Endodermal cell (in vitro differentiated cells): ENCODE data around the gene PLEKHA1. TPM values are rescaled to one million over a fixed set of nuclear protein-coding genes. Genes with fewer than 3 reads are reported as not detected.
A peak's percentile ranks its signal among the peaks of the same experiment; 100 is the strongest.

Source experiments
- DNase-seq: peaks from one replicate; pipeline ENCODE4 v3.0.0-alpha.2; 2017
- H3K27ac ChIP-seq: 2 replicates; pipeline ENCODE4 v1.5.1; 2013; ENCODE audit warnings: mild to moderate bottlenecking, low read depth, low read length, moderate library complexity
- H3K27me3 ChIP-seq: 2 replicates; pipeline ENCODE4 v1.6.1; 2013; ENCODE audit warnings: mild to moderate bottlenecking, low read length, moderate library complexity; ENCODE audit not compliant: insufficient read depth, control insufficient read depth, poor library complexity, severe bottlenecking
- H3K36me3 ChIP-seq: 2 replicates; pipeline ENCODE4 v1.7.0; 2013; ENCODE audit warnings: mild to moderate bottlenecking, low read length, moderate library complexity; ENCODE audit not compliant: control insufficient read depth, insufficient read depth
- H3K4me1 ChIP-seq: one replicate; pipeline ENCODE4 v1.7.0; 2013; ENCODE audit warnings: low read length; ENCODE audit not compliant: control insufficient read depth, insufficient read depth
- H3K4me3 ChIP-seq: 2 replicates; pipeline ENCODE4 v1.5.1; 2013; ENCODE audit warnings: mild to moderate bottlenecking, low read length, moderate library complexity
- H3K9ac ChIP-seq: 2 replicates; pipeline ENCODE4 v1.6.1; 2013; ENCODE audit warnings: mild to moderate bottlenecking, low read length, moderate library complexity; ENCODE audit not compliant: poor library complexity, severe bottlenecking; ENCODE audit errors: extremely low read depth
- H3K9me3 ChIP-seq: 2 replicates; pipeline ENCODE4 v1.6.1; 2013; ENCODE audit warnings: mild to moderate bottlenecking, low read length, moderate library complexity; ENCODE audit not compliant: control insufficient read depth
- H3K27ac Mint-ChIP-seq: 2 replicates; pipeline ENCODE4 v1.8.0; 2020; ENCODE audit warnings: mixed read lengths
- H3K27me3 Mint-ChIP-seq: 2 replicates; pipeline ENCODE4 v1.8.0; 2021; ENCODE audit warnings: mild to moderate bottlenecking, mixed read lengths; ENCODE audit not compliant: insufficient read depth
- H3K36me3 Mint-ChIP-seq: 2 replicates; pipeline ENCODE4 v1.8.0; 2020; ENCODE audit warnings: low read depth, mixed read lengths
- H3K4me1 Mint-ChIP-seq: 2 replicates; pipeline ENCODE4 v1.8.0; 2020; ENCODE audit warnings: mixed read lengths
- H3K4me3 Mint-ChIP-seq: 2 replicates; pipeline ENCODE4 v1.8.0; 2020; ENCODE audit warnings: mild to moderate bottlenecking, moderate library complexity, mixed read lengths
- H3K9me3 Mint-ChIP-seq: 2 replicates; pipeline ENCODE4 v1.8.0; 2020; ENCODE audit warnings: mild to moderate bottlenecking, mixed read lengths
- WGBS, 2 experiments: methylation state at CpG; one replicate each; pipeline versions ENCODE4 v1.1.5 to v1.1.7; 2013; ENCODE audit warnings: missing lambda C conversion rate in 2 of 2, mixed read lengths in 1 of 2; ENCODE audit not compliant: insufficient coverage in 1 of 2, insufficient read length in 1 of 2; 5-methylcytosine and 5-hydroxymethylcytosine counted together
- total RNA-seq, 2 donors: library from RNA; stranded (reverse); fragmentation: NEBNext Ultra II Directional in 1 of 2; extraction: Animal tissue kit (Norgen Biotek cat#: 25700) in 1 of 2; gene quantifications; 2 replicates in 1 of 2; 3 replicates in 1 of 2; pipeline ENCODE4 v1.2.1, GENCODE V29; 2021
- TF ChIP-seq, protein P1 (sequence below): fragments of 200-600 bp; sonication (generic); conservative IDR thresholded peaks from 2 replicates; pipeline ENCODE4 v1.5.0; 2021; ENCODE audit warnings: antibody characterized with exemption, mild to moderate bottlenecking

The PLEKHA1 gene
- total RNA-seq, 2 donors from 2014 or later, result 29.6 to 49.0 TPM

DNA sequence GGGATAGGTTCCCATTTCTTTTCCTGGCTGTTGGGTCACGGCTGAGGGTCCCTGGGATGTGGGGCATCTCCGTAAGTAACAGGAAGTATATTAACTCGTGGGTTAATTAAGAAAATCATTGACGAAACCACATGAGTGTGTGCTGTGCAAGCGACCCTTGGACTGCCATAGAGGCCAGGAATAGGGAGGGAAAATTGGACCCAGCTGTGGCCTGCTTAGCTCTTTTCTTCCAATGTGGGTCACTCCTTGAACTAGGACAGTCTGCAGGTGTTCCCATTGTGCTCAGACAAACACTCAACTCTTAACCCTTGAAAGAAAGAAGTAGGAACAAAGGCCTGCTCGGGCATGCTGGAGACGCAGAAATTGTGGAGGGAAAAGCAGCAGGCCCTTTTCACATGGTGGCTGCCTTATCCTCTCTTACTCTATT, 25.6 kb upstream of the PLEKHA1 start:
- Histone ChIP-seq H3K4me3 (no peak overlapping the region), H3K36me3 (no peaks in the 10 kb centered on the region), H3K9me3 (peaks cover 20% of the 10 kb centered on the region), H3K4me1 (no peaks in the 10 kb centered on the region), H3K9ac (no peak overlapping the region), H3K27me3 (no peaks in the 10 kb centered on the region), H3K27ac (peak overlapping the region; percentile 6)
- Mint-ChIP-seq H3K4me1 (peaks cover 2% of the 10 kb centered on the region), H3K36me3 (peaks cover 3% of the 10 kb centered on the region), H3K9me3 (peaks cover 35% of the 10 kb centered on the region), H3K4me3 (no peak overlapping the region), H3K27ac (no peak overlapping the region), H3K27me3 (peaks cover 2% of the 10 kb centered on the region)
- DNase-seq, result no peak
- TF ChIP-seq, protein P1, sequence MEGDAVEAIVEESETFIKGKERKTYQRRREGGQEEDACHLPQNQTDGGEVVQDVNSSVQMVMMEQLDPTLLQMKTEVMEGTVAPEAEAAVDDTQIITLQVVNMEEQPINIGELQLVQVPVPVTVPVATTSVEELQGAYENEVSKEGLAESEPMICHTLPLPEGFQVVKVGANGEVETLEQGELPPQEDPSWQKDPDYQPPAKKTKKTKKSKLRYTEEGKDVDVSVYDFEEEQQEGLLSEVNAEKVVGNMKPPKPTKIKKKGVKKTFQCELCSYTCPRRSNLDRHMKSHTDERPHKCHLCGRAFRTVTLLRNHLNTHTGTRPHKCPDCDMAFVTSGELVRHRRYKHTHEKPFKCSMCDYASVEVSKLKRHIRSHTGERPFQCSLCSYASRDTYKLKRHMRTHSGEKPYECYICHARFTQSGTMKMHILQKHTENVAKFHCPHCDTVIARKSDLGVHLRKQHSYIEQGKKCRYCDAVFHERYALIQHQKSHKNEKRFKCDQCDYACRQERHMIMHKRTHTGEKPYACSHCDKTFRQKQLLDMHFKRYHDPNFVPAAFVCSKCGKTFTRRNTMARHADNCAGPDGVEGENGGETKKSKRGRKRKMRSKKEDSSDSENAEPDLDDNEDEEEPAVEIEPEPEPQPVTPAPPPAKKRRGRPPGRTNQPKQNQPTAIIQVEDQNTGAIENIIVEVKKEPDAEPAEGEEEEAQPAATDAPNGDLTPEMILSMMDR, result no peak
- 88 to 93% methylated on average over 4 to 7 of the region's 7 CpGs for WGBS, 2 experiments

DNA sequence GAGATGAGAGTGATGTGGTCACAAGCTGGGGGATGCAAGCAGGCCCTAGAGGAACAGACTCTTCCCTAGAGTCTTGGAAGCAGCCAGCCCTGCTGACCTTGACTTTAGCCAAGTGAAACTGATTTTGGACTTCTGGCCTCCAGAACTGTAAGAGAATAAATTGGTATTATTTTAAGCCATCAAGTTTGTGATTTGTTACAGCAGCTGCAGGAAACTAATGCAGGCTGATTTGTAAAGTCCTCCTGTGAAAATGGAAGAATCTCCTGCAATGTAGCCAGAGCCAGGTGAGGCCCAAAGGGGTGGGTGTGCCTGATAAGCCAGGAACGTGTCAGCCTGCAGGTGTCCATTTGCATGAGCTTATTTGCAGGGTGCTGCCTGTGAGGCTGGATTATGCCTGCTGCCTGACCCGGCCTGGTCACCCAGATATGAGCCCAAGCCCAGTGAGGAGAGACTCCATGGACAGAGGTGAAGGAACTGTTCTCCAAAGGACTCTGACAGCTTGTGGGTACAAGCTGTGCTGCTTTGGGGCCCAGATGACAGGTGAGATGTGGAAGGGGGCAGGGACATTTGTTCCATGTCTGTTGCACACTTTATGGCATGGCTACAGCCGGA, 24.6 kb upstream of the PLEKHA1 start:
- WGBS, 2 experiments, result 82 to 92% methylated on average over 3 of the region's 3 CpGs
- H3K4me3 ChIP-seq, result no peak overlapping the region
- Mint-ChIP-seq H3K4me1 (peaks cover 2% of the 10 kb centered on the region), H3K27me3 (peaks cover 2% of the 10 kb centered on the region), H3K27ac (no peak overlapping the region), H3K36me3 (peaks cover 3% of the 10 kb centered on the region), H3K9me3 (peaks cover 33% of the 10 kb centered on the region), H3K4me3 (no peak overlapping the region)
- H3K9me3 ChIP-seq, result peaks cover 20% of the 10 kb centered on the region
- DNase-seq, result no peak
- TF ChIP-seq, protein P1, result no peak
- H3K27ac ChIP-seq, result no peak overlapping the region
- no peaks in the 10 kb centered on the region for H3K36me3 ChIP-seq
- no peaks in the 10 kb centered on the region for H3K4me1 ChIP-seq
- no peaks in the 10 kb centered on the region for H3K27me3 ChIP-seq
- H3K9ac ChIP-seq, result no peak overlapping the region

DNA sequence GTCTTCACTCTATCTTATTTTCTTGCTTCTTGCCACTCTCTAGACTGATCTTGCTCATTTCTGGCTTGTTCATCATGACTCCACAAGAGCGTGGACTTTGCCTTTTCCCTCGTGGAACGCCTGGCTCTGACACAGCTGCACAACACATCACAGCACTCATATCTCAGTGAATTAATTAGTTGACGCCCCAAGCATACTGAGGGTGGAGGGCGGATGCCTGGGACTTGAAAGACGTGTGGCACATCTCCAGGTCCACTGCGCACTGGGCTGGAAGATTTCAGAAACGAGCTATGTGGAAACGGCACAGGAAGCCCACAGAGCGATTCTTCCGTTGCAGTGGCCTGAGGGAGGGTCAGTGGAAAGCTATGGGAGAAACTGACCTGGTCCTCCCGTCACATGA, 23.6 kb upstream of the PLEKHA1 start:
- Mint-ChIP-seq H3K27me3 (peaks cover 2% of the 10 kb centered on the region), H3K36me3 (peaks cover 3% of the 10 kb centered on the region), H3K4me1 (peaks cover 2% of the 10 kb centered on the region), H3K4me3 (no peak overlapping the region), H3K27ac (no peak overlapping the region), H3K9me3 (peaks cover 25% of the 10 kb centered on the region)
- H3K27ac ChIP-seq, result no peak overlapping the region
- peaks cover 19% of the 10 kb centered on the region for H3K9me3 ChIP-seq
- no peak overlapping the region for H3K9ac ChIP-seq
- H3K4me1 ChIP-seq, result no peaks in the 10 kb centered on the region
- 88 to 91% methylated on average over 11 to 12 of the region's 12 CpGs for WGBS, 2 experiments
- DNase-seq, result no peak
- TF ChIP-seq, protein P1, result no peak
- no peaks in the 10 kb centered on the region for H3K36me3 ChIP-seq
- no peaks in the 10 kb centered on the region for H3K27me3 ChIP-seq
- no peak overlapping the region for H3K4me3 ChIP-seq
